AG04450 (cell line): ENCODE results near the gene SORBS2. TPM values are rescaled to one million over a fixed set of nuclear protein-coding genes. Genes with fewer than 3 reads are reported as not detected.

ENCODE experiments used
- CTCF ChIA-PET: fragments of 300-600, 350-600 bp; formaldehyde crosslinking; extraction: SDS; loops from one replicate; lab custom pipeline; 2022; ENCODE audit warnings: antibody characterized with exemption, inconsistent platforms; lab: Charles Lee
- POLR2A ChIA-PET: fragments of 350-600 bp; formaldehyde crosslinking; extraction: SDS; loops from one replicate; lab custom pipeline; 2021; ENCODE audit warnings: antibody characterized with exemption, inconsistent platforms; lab: Yijun Ruan, JAX
- DNase-seq: peaks from one replicate; pipeline ENCODE4 v3.0.0-alpha.2; 2011; ENCODE audit warnings: low read depth, low spot score
- H3K27ac ChIP-seq: one replicate; pipeline ENCODE4 v1.5.1; 2012; ENCODE audit warnings: low read depth, low read length, control low read depth
- H3K27me3 ChIP-seq: one replicate; pipeline ENCODE4 v1.6.0; 2012; ENCODE audit warnings: low read length; ENCODE audit not compliant: control insufficient read depth, insufficient read depth
- H3K4me3 ChIP-seq: 2 replicates; pipeline ENCODE4 v1.5.1; 2011; ENCODE audit warnings: mild to moderate bottlenecking, low read depth, low read length, control low read depth
- H3K9me3 ChIP-seq: 2 replicates; pipeline ENCODE4 v1.5.1; 2012; ENCODE audit warnings: low read length; ENCODE audit not compliant: control insufficient read depth, insufficient read depth
- polyA plus RNA-seq: library from polyadenylated mRNA; depleted of rRNA; stranded (reverse); fragments of >200 nt; gene quantifications from 2 replicates; pipeline ENCODE4 v1.2.3, GENCODE V29; 2011
- TF ChIP-seq, protein P1 (sequence below): IDR thresholded peaks from 2 replicates; pipeline ENCODE4 v1.5.1; 2011; ENCODE audit warnings: low read depth, low read length, control low read depth, inconsistent platforms

The SORBS2 gene
- polyA plus RNA-seq, 1 experiment: not detected

DNA sequence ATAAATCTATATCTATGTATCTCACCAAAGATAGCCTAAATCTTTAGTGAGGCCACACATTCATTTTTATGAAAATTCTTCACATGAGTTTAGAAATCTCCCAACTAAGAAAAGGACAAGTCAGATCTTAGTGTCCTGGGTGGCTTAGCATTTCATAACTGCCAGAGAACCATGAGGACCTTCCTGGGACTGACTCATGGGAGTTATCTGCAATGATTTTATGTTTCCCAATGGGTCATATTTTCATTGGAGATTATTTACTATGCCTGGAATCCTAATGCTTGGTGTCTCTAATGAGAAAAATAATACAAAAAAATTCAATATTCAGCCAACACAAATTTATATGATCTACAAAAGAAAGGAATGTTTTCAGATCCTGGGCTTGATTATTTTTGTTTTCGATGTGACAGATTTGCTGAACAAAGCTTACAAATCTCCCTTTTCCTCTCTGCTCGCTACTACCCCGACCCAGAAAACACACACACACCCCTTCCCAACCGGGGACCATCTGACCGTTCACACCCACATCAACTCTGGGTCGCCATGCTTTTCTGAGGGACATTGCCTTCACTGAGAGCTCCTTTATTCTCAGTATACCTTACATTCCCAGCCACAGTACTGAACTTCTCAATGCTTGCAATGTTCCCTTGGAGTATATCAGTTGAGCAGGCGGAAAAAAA lies 40.1 kb downstream of the SORBS2 start:
- Histone ChIP-seq H3K9me3 (no peaks in the 10 kb centered on the region), H3K4me3 (no peak overlapping the region), H3K27me3 (no peaks in the 10 kb centered on the region), H3K27ac (no peak overlapping the region)
- ChIA-PET POLR2A (no interaction called here), CTCF (no interaction called here)
- TF ChIP-seq, protein P1, sequence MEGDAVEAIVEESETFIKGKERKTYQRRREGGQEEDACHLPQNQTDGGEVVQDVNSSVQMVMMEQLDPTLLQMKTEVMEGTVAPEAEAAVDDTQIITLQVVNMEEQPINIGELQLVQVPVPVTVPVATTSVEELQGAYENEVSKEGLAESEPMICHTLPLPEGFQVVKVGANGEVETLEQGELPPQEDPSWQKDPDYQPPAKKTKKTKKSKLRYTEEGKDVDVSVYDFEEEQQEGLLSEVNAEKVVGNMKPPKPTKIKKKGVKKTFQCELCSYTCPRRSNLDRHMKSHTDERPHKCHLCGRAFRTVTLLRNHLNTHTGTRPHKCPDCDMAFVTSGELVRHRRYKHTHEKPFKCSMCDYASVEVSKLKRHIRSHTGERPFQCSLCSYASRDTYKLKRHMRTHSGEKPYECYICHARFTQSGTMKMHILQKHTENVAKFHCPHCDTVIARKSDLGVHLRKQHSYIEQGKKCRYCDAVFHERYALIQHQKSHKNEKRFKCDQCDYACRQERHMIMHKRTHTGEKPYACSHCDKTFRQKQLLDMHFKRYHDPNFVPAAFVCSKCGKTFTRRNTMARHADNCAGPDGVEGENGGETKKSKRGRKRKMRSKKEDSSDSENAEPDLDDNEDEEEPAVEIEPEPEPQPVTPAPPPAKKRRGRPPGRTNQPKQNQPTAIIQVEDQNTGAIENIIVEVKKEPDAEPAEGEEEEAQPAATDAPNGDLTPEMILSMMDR: no peak
- no peak for DNase-seq

GRCh38 chr4:185767528-185767927 lies 44.5 kb downstream of the SORBS2 start:
- TF ChIP-seq, protein P1: no peak
- H3K27ac ChIP-seq: no peak overlapping the region
- ChIA-PET POLR2A (no interaction called here), CTCF (no interaction called here)
- no peak overlapping the region for H3K4me3 ChIP-seq
- no peak for DNase-seq
- no peaks in the 10 kb centered on the region for H3K9me3 ChIP-seq
- H3K27me3 ChIP-seq: no peaks in the 10 kb centered on the region

DNA sequence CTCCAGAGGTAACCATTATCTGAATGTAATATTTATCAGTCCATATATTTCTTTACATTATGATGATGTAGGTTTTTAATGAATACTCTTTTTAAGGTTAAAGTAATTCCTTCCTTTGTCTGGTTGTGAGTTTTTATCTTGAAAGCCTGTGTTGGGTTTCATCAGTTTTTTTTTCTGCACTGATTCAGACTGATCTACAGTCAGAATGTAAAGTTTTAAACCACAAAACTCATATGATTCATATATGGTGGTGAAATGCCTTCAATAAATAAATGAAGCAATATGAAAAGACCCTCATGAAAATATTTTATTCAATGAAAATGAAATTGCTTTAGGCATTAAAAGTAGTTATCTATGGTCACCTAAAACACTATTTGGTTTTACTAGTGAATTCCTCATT lies 47.1 kb downstream of the SORBS2 start:
- no peak for DNase-seq

GRCh38 chr4:185761352-185762235 lies 50.4 kb downstream of the SORBS2 start:
- ChIA-PET POLR2A (no interaction called here), CTCF (no interaction called here)
- Histone ChIP-seq H3K27me3 (peaks cover 3% of the 10 kb centered on the region), H3K9me3 (no peaks in the 10 kb centered on the region), H3K4me3 (no peak overlapping the region), H3K27ac (no peak overlapping the region)
- TF ChIP-seq, protein P1: no peak
- DNase-seq: no peak

More for the DNA sequence above, 47.1 kb downstream of the SORBS2 start:
- no peak overlapping the region for H3K4me3 ChIP-seq
- TF ChIP-seq, protein P1: no peak
- ChIA-PET CTCF (no interaction called here), POLR2A (no interaction called here)
- no peaks in the 10 kb centered on the region for H3K27me3 ChIP-seq
- no peaks in the 10 kb centered on the region for H3K9me3 ChIP-seq
- no peak overlapping the region for H3K27ac ChIP-seq

DNA sequence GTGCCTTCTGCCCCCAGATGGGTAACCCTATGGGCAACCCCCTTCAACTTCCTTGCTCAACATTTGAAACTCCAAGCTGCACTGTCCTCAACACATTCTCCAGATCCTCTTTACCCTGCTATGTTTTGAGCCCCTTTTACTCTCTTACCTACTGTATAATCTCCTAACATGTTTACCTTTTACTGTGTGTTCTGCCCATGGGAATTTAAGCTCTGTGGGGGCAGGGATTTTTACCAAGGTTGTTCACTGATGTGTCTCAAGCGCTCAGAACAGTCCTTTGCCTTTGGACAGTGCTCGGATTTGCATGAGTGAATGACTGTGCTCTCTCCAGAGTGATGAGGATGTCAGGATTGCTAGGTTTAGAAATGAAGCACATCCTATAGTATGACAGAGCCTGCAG lies 53.2 kb downstream of the SORBS2 start:
- DNase-seq: no peak
- Histone ChIP-seq H3K9me3 (no peaks in the 10 kb centered on the region), H3K27ac (no peak overlapping the region), H3K27me3 (peaks cover 7% of the 10 kb centered on the region), H3K4me3 (no peak overlapping the region)
- TF ChIP-seq, protein P1: no peak
- POLR2A ChIA-PET: no interaction called here
- CTCF ChIA-PET: interaction anchor here (1.4 kb wide), 1 partner anchor 279 kb away, joined by 3 read pairs; no protein-coding TSS in a partner anchor
